NCI-H748 (cell line): ENCODE results near the gene DIDO1.

Experiments
- DNase-seq: peaks from one replicate; lab custom pipeline; 2025; ENCODE audit not compliant: unreplicated experiment; lab: John Stamatoyannopoulos, UW

DIDO1 gene

DNA sequence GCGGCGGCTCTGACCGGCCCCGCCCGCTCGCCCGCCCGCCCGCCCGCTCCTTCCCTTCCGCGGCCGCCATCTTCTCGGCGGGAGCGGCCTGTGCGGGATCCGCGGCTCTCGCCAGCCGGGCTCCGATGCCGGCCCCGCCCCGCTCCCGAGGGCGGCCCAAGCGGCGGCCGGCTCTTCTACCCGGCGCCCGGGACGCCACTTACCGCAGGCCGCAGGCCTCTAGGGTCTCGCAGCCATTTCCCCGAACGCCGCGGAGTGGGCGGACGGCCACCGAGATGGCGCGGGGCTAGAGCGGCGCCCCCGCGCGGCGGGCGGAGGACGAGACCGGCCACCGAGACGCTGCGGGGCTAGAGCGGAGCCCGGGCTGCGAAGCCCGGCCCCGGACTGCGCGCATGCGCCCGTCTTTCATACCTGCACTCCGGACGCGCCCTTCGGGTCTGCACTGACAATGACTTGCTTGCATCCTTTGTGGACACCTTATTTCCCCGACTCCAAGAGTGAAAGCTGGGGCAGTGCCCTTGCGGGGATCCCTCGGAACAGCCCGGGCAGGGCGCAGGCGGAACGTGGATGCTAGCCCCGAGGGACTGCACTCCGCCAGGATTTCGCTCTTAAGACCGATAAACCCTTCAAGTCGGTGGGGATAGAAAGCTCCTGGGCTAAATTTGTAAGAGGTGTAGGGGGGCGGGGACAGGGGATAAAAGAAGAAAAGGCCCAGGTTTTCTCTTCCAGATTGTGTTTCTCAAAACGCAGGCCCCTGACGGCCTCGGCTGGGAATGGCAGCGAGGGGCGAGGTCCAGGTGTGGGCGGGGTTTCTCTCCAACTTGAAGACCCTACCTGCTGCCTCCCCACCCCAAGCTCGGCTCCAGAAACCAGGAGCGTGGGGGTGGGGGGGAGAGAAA, at the start of gene DIDO1:
Gene DIDO1 (minus strand): TSS at position 277 of the 899 bp plus-strand sequence.
- peak; percentile 88 for DNase-seq

DNA sequence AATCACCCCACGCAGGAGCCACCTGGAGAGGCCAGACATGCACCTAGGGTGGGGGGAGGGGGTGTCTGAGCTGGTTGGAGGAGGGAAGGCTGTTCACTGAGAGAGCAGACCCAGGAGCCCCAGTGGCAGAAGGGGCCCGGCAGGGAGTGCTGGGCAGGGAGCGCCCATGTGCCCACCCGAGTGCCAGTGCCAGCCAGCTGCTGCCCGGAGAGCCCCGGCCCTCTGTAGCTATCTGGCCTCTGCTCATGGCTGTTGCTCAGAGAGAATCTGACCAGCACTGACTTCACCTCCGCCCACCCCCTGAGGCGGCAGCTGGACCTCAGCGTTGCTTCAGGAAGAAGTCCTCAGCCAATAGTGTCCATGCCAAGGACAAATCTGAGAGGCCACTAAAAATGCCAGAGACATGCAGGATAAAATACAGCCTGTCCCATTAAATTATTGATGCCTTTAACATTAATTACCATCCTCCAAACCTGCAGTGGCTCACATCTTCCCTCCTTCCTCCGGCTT, 49.0 kb upstream of the DIDO1 start:
- DNase-seq = no peak

DNA sequence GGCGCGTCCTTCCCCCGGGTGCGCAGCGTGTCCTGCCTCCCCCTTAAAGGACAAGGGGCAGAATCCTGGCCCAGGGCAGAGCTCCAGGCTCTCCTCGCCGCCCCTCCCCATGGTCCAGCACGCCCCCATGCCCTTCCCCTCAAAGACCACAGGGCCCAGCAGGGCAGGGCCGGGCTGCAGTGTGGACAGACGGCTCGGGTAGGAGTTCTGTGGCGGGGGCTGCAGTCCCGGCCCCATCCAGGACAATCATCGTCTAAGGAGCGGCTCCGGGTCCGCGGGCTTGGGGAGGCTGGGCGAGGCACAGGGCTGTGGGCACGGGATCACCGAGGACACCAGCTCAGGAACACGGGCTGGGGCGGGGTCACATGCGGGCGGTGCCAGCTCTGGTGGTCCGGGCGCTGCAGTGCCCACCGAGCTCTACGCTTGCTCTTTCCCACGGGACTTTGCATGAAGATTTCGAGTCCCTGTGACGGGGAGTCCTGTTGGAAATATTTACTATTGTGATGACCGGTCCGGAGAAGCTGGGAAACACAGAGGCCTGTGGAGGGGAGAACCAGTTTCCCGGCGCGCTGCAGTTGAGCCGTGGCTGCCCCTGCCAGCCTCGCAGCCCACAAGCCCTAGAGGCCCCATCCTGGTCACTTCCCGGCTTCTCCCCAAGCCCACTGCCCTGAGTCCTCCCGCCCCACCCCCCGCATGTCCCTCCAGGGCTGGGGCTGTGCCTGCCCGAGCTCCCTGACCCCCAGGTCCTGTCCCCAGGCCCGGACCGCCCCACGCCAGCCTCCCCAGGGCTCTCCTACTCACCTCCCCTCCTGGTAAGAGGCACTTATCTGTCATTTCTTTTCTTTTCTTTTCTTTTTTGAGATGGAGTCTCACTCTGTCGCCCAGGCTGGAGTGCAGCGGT, 46.8 kb upstream of the DIDO1 start:
- no peak for DNase-seq

GRCh38 chr20:62971950-62972844, 45.9 kb upstream of the DIDO1 start:
- peak; percentile 78 for DNase-seq

DNA sequence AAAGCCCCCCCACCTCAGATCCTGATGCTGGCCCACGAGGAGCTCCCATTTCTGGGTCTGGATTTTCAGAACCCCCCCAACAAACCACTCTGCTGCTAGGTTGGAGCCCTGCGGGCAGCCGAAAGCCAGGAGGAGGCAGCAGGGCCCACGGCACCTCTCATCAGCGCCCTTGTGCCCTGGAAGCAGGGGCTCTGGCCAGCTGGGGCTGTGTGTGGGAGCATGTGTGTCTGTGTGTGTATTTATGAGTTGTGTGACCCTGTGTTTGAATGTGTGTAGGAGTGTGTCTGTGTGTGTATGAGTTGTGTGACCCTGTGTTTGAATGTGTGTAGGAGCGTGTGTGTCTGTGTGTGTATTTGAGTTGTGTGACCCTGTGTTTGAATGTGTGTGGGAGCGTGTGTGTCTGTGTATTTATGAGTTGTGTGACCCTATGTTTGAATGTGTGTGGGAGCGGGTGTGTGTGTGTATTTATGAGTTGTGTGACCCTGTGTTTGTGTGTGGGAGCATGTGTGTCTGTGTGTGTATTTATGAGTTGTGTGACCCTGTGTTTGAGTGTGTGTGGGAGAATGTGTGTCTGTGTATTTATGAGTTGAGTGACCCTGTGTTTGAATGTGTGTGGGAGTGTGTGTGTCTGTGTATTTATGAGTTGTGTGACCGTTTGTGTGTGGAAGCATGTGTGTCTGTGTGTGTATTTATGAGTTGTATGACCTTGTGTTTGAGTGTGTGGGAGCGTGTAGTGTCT, 45.1 kb upstream of the DIDO1 start:
- no peak for DNase-seq

- DNase-seq = no peak
Observed at GRCh38 chr20:62970307-62971210, 44.3 kb upstream of the DIDO1 start.

GRCh38 chr20:62969939-62970306, 43.6 kb upstream of the DIDO1 start:
- no peak for DNase-seq

GRCh38 chr20:62969179-62969760, 43.0 kb upstream of the DIDO1 start:
- DNase-seq = no peak

- DNase-seq = no peak
Observed at GRCh38 chr20:62968378-62969178, 42.3 kb upstream of the DIDO1 start.

DNA sequence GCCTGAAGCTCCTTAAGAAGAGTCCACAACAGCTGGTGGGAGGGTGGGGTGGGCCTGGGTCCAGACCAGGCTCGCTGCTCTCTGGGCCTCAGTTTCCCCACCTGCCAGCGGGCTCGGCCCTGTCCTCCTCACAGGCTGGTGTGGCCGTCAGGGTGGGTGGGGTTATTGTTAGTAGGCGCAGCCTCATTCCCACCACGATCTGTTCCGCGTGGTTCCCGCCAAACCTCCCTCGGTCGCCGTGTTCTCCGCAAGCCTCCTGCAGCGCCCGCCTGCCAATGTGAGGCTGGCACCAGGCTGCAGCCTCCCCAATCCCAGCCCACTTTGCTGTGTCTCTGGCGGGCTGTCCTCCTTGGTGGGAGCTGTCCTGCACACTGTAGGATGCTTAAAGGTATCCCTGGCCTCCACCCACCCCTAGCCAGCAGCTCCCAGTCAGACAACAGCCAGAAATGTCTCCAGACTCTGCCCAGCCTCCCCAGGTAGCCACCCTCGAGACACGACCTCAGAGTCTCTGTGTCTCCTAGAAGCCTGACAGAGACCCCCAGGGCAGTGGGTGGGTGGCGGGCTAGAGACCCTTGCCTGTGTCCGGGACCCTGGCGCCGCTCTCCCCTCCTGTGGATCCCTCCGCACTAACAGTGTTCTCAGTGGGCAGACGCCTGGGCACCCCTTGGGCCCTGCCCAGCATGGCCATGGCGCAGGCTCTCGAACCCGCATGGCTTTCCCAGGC, 41.5 kb upstream of the DIDO1 start:
- DNase-seq = no peak

DNA sequence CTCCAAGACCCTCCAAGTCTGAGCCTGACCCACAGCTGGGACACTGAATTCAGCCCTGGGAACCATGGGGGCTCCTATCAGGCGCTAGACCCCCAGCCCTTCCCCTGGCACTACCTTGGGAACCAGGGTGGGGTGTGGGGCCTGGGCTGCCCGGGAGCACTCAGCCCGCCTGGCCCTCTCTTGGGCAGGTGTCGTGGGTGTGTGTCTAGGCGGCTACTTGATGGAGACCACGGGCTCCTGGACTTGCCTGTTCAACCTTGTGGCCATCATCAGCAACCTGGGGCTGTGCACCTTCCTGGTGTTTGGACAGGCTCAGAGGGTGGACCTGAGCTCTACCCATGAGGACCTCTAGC, 40.8 kb upstream of the DIDO1 start:
- no peak for DNase-seq

DNA sequence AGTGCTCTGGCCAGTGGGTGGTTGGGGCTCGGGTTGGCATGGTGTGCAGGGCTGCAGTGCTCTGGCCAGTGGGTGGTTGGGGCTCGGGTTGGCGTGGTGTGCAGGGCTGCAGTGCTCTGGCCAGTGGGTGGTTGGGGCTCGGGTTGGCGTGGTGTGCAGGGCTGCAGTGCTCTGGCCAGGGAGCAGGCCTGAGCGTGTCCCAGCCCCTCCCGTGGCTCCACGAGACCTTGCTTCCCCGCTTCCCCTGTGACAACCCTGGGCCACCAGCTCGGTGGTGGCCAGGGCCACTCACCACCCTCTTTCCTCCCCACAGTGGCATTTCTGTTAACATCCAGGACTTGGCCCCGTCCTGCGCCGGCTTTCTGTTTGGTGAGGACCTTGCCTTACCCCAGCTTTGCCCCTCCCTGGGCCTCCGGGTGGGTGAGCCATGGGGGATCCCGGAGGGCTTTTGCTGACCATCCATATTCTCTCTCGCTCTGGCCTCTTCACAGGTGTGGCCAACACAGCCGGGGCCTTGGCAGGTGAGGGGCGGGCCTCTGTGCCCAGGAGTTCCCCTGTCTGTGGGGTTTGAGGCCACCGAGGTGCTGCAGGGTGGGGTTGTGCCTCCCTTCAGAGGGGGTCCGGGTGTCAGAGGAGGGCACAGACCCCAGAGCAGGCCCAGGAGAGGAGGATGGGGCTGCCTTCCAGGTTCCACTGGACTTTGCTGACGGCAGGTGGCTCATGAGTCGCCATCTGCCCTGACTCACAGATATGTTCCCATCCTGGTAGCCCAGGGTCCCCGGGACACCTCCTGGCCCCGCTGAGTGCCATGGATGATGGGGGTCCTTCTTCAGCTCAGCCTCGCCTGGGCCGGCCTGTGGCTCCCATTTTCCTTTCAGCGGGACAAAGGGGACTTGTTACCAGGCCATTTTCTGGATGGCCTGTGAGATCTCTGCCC, 40.2 kb upstream of the DIDO1 start:
- DNase-seq = no peak

- no peak for DNase-seq
Observed at GRCh38 chr20:62965363-62965771, 39.1 kb upstream of the DIDO1 start.

GRCh38 chr20:62964700-62965099, 38.4 kb upstream of the DIDO1 start:
- no peak for DNase-seq

GRCh38 chr20:62963614-62964397, 37.5 kb upstream of the DIDO1 start:
- no peak for DNase-seq
